HG02885 (cell line): Measurements from ENCODE around the gene NRP2.

Experiments
- ATAC-seq: cut with Tn5 transposase; IDR thresholded peaks from one replicate; pipeline ENCODE4 v1.9.1; 2021; ENCODE audit warnings: mild to moderate bottlenecking; ENCODE audit not compliant: unreplicated experiment, poor library complexity

Gene NRP2

GRCh38 chr2:205657579-205657978 is 24.7 kb upstream of the NRP2 start:
- no peak for ATAC-seq

GRCh38 chr2:205658068-205658467 is 24.2 kb upstream of the NRP2 start:
- no peak for ATAC-seq

GRCh38 chr2:205658572-205658971 is 23.7 kb upstream of the NRP2 start:
- ATAC-seq: no peak

GRCh38 chr2:205659922-205660321 is 22.4 kb upstream of the NRP2 start:
- no peak for ATAC-seq

GRCh38 chr2:205660521-205661124 is 21.7 kb upstream of the NRP2 start:
- peak; percentile 87 for ATAC-seq

- no peak for ATAC-seq
These were observed 21.0 kb upstream of the NRP2 start for GRCh38 chr2:205661281-205661680.

- ATAC-seq: no peak
These were observed 19.9 kb upstream of the NRP2 start for GRCh38 chr2:205662206-205662965.

- no peak for ATAC-seq
These were observed 16.5 kb upstream of the NRP2 start for GRCh38 chr2:205665791-205666190.

- ATAC-seq: no peak
These were observed 12.0 kb upstream of the NRP2 start for GRCh38 chr2:205670292-205670691.

- no peak for ATAC-seq
These were observed 9.0 kb upstream of the NRP2 start for GRCh38 chr2:205673312-205673711.

- no peak for ATAC-seq
These were observed 6.3 kb upstream of the NRP2 start for GRCh38 chr2:205675861-205676516.

- no peak for ATAC-seq
These were observed 3.7 kb upstream of the NRP2 start for GRCh38 chr2:205678541-205679142.

- no peak for ATAC-seq
These were observed 2.8 kb upstream of the NRP2 start for GRCh38 chr2:205679410-205680009.

GRCh38 chr2:205680067-205680466 is 2.2 kb upstream of the NRP2 start:
- ATAC-seq: peak; percentile 61

GRCh38 chr2:205680903-205681302 is 1.4 kb upstream of the NRP2 start:
- no peak for ATAC-seq

- peak; percentile 46 for ATAC-seq
These were observed 681 bp upstream of the NRP2 start for GRCh38 chr2:205681401-205682238.

- no peak for ATAC-seq
These were observed 735 bp downstream of the NRP2 start for GRCh38 chr2:205682971-205683501.

- ATAC-seq: no peak
These were observed 1.4 kb downstream of the NRP2 start for GRCh38 chr2:205683502-205684367.

- no peak for ATAC-seq
These were observed 2.6 kb downstream of the NRP2 start for GRCh38 chr2:205684871-205685313.
